Colonic mucosa (tissue), 4 donors: ENCODE results near the gene OXCT1. TPM values are rescaled to one million over a fixed set of nuclear protein-coding genes. Genes with fewer than 3 reads are reported as not detected.

Experiments
- DNase-seq: peaks from one replicate; pipeline ENCODE4 v3.0.0-alpha.2; 2020
- H3K27ac ChIP-seq: fragments of 200-600 bp; one replicate; pipeline ENCODE4 v1.8.0; 2021
- H3K27me3 ChIP-seq: fragments of 200-600 bp; one replicate; pipeline ENCODE4 v1.8.0; 2021
- H3K36me3 ChIP-seq: fragments of 200-600 bp; one replicate; pipeline ENCODE4 v1.8.0; 2021
- H3K4me1 ChIP-seq: fragments of 200-600 bp; one replicate; pipeline ENCODE4 v1.8.0; 2021; ENCODE audit warnings: mild to moderate bottlenecking
- H3K4me3 ChIP-seq: fragments of 200-600 bp; one replicate; pipeline ENCODE4 v1.8.0; 2021
- H3K9ac ChIP-seq, 2 donors: one replicate each; pipeline ENCODE4 v1.7.0; 2013; ENCODE audit warnings: control low read depth in 2 of 2, low read depth in 2 of 2, low read length in 2 of 2
- H3K9me3 ChIP-seq: fragments of 200-600 bp; one replicate; pipeline ENCODE4 v1.8.0; 2021
- intact Hi-C: fragments of 100-400 bp; cut with DNase I; formaldehyde crosslinking; loops from one replicate; pipeline ENCODE4 v1.14.1; 2022
- total RNA-seq, 2 donors: library from RNA; stranded (reverse); fragmentation: NEBNext Ultra II Directional in 1 of 2; extraction: Animal tissue kit (Norgen Biotek cat#: 25700) in 1 of 2; gene quantifications; one replicate each; pipeline ENCODE4 v1.2.1, GENCODE V29; 2021
- TF ChIP-seq, protein P1 (sequence below): fragments of 200-600 bp; IDR thresholded peaks from one replicate; pipeline ENCODE4 v1.8.0; 2022; ENCODE audit warnings: antibody characterized with exemption, mild to moderate bottlenecking
- donor health status: healthy.
- donor health status: DM: no; HTN: no; CAD: no.
- donor health status: DM: no; HTN: no; CAD: no.

Gene OXCT1
- total RNA-seq, 2 donors from 2014 or later: 23.8 to 31.3 TPM

DNA sequence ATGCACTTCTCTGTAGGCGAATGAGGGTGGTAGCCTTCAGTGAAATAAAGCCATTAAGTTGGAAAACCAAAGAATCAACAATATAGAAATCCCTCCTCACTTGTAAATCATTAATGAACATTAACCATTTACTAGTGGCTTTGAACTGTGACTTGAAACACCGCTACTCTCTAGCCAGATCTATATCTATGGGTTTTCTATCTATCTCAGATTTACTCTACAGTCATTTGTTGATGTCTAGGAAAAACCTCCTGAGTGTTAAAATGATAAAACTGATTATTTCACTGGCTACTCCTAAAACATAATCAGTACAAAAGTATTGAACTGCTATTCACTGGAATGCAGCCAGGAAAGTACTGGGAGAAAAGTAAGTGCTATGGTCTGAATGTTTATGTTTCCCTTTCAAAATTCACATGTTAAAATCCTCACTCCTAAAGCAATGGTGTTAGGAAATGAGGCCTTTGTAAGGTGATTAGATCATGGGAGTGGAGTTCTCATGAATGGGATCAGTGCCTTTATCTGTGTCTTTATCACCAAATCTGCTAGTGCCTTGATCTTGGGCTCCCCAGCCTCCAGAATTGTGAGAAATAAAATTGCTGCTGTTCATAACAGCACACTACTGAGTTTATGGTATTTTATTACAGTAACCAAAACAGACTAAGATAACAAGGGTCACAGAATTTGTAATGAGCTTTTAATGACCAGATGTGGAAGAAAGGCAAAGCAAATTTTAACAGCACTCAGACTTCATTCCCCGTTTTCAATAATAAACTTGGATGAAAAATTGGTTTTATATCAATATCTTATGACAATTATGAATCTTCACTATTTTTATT, 8.6 kb upstream of the OXCT1 start:
- TF ChIP-seq, protein P1, sequence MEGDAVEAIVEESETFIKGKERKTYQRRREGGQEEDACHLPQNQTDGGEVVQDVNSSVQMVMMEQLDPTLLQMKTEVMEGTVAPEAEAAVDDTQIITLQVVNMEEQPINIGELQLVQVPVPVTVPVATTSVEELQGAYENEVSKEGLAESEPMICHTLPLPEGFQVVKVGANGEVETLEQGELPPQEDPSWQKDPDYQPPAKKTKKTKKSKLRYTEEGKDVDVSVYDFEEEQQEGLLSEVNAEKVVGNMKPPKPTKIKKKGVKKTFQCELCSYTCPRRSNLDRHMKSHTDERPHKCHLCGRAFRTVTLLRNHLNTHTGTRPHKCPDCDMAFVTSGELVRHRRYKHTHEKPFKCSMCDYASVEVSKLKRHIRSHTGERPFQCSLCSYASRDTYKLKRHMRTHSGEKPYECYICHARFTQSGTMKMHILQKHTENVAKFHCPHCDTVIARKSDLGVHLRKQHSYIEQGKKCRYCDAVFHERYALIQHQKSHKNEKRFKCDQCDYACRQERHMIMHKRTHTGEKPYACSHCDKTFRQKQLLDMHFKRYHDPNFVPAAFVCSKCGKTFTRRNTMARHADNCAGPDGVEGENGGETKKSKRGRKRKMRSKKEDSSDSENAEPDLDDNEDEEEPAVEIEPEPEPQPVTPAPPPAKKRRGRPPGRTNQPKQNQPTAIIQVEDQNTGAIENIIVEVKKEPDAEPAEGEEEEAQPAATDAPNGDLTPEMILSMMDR: no peak
- no peak overlapping the region for H3K27ac ChIP-seq
- no peaks in the 10 kb centered on the region for H3K4me1 ChIP-seq
- intact Hi-C loops: no loop called here
- H3K4me3 ChIP-seq: no peak overlapping the region
- no peak for DNase-seq
- H3K9me3 ChIP-seq: no peaks in the 10 kb centered on the region
- H3K36me3 ChIP-seq: no peaks in the 10 kb centered on the region
- H3K9ac ChIP-seq: no peak overlapping the region
- H3K27me3 ChIP-seq: no peaks in the 10 kb centered on the region

DNA sequence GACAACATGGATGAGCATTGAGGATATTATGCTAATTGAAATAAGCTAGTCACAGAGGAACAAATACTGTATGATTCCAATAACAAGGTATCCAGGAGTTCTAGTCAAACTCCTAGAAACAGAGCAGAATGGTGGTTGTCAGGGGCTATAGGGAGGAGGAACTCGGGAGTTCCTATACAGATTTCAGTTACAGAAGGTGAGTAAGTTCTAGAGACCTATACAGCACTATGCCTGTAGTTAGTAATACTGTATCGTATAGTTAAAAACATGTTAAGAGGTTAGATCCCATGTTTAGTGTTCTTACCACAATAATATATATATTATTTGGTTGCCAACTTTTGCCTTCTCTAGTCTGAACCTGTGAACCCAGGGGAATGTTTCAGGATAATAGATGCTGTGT, 7.9 kb upstream of the OXCT1 start:
- Histone ChIP-seq H3K36me3 (no peaks in the 10 kb centered on the region), H3K4me3 (no peak overlapping the region), H3K9ac (no peak overlapping the region), H3K9me3 (no peaks in the 10 kb centered on the region), H3K4me1 (no peaks in the 10 kb centered on the region), H3K27ac (no peak overlapping the region), H3K27me3 (no peaks in the 10 kb centered on the region)
- no peak for DNase-seq
- TF ChIP-seq, protein P1: no peak
- intact Hi-C loops: no loop called here

DNA sequence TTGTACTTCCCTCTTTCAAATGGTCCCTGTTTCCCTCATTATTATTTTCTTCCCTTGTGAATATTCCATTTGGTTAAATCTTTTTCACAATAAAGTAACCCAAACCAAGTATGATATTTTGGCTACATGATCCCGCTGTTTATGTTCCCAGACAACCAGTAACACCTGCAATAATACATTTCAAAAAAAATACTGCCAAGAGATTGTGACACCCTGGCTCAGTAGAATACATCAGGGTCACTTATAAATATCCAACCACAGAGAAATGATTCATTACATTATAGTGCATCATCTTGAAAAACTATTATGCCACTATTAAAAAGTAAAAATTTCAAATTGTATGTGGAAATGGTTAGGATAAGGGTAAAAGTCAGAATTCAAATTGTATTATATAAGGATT, 7.2 kb upstream of the OXCT1 start:
- TF ChIP-seq, protein P1: no peak
- Histone ChIP-seq H3K9ac (no peak overlapping the region), H3K27ac (no peak overlapping the region), H3K4me1 (no peaks in the 10 kb centered on the region), H3K4me3 (no peak overlapping the region), H3K27me3 (no peaks in the 10 kb centered on the region), H3K36me3 (no peaks in the 10 kb centered on the region), H3K9me3 (no peaks in the 10 kb centered on the region)
- no peak for DNase-seq
- intact Hi-C loops: no loop called here

DNA sequence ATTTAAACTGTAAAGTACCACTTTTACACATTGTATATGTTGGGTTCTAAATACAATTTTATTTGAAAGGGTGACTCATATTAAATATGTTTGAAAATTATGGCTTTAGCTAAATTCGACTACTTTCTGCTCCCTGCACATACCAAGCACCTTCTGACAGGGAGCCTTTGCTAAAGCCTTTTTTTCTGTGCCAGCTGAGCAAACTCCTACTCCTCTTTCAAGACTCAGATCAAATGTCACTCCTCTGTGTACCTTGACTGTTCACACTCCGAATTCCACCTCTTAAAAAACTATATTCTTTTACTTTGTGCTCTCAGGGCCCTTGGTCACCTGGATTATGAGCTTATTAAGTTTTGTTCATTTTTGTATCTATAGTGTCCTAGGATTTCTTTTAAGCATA, 6.5 kb upstream of the OXCT1 start:
- Histone ChIP-seq H3K36me3 (no peaks in the 10 kb centered on the region), H3K27me3 (no peaks in the 10 kb centered on the region), H3K4me3 (no peak overlapping the region), H3K4me1 (no peaks in the 10 kb centered on the region), H3K9me3 (no peaks in the 10 kb centered on the region), H3K9ac (no peak overlapping the region), H3K27ac (no peak overlapping the region)
- DNase-seq: no peak
- intact Hi-C loops: no loop called here
- TF ChIP-seq, protein P1: no peak

DNA sequence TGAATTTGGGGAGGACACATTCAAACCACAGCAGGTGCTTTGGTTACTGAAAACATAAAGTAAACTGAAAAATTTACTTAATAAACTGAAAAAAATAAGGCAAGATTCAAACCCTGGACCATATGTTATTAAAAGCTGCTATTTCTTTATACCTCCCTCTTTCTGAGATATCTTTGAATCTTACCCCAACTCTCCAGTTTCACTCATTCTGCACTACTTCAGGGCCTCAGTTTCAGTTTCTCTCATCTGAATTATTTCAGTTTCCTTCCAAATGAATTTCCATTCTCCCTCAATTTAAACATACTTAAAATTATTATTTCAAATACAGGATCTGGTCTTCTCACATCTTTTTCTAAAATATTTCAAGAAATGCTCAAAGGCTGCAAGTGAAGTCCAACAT, 4.9 kb upstream of the OXCT1 start:
- Histone ChIP-seq H3K36me3 (no peaks in the 10 kb centered on the region), H3K27ac (no peak overlapping the region), H3K9me3 (no peaks in the 10 kb centered on the region), H3K4me3 (no peak overlapping the region), H3K9ac (no peak overlapping the region), H3K27me3 (no peaks in the 10 kb centered on the region), H3K4me1 (no peaks in the 10 kb centered on the region)
- no peak for DNase-seq
- TF ChIP-seq, protein P1: no peak
- intact Hi-C loops: no loop called here
